MM.1S (cell line): Measurements from ENCODE around the gene SH3PXD2B.

Experiments
- EZH2phosphoT487 ChIP-seq: fragments of 300-600 bp; sonication (generic); IDR thresholded peaks from 2 replicates; pipeline ENCODE4 v1.6.1; 2018; ENCODE audit warnings: antibody characterized with exemption, low read length
- TF ChIP-seq, protein P1 (sequence below): fragments of 300-600 bp; sonication (generic); IDR thresholded peaks from 2 replicates; pipeline ENCODE4 v1.5.1; 2016; ENCODE audit warnings: antibody characterized with exemption, low read length, mixed read lengths

DNA sequence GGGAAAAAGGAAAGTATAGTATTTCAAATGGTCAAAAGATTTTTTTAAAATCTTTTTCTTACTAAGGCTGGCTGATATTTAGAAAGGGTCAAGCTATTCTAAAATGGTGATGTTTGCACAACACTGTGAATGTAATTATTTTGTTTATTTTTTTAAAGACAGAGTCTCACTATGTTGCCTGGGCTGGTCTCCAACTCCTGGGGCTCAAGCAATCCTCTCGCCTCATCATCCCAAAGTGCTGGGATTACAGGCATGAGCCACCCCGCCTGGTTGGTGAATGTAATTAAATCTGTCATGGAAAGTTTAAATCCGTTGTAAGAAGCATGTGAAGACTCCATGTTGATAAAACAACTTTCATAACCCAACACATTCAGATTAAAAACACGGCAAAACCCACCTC, 173.4 kb downstream of the SH3PXD2B start:
- TF ChIP-seq, protein P1, sequence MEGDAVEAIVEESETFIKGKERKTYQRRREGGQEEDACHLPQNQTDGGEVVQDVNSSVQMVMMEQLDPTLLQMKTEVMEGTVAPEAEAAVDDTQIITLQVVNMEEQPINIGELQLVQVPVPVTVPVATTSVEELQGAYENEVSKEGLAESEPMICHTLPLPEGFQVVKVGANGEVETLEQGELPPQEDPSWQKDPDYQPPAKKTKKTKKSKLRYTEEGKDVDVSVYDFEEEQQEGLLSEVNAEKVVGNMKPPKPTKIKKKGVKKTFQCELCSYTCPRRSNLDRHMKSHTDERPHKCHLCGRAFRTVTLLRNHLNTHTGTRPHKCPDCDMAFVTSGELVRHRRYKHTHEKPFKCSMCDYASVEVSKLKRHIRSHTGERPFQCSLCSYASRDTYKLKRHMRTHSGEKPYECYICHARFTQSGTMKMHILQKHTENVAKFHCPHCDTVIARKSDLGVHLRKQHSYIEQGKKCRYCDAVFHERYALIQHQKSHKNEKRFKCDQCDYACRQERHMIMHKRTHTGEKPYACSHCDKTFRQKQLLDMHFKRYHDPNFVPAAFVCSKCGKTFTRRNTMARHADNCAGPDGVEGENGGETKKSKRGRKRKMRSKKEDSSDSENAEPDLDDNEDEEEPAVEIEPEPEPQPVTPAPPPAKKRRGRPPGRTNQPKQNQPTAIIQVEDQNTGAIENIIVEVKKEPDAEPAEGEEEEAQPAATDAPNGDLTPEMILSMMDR: no peak
- TF ChIP-seq EZH2phosphoT487: no peak
